Esophagus squamous epithelium (tissue), 4 donors: Measurements from ENCODE around the gene KDELR3.

Source experiments
- POLR2A ChIP-seq, 4 donors: fragments of 450-650 bp; IDR thresholded peaks; one replicate each; pipeline ENCODE4 v1.6.1; 2017; ENCODE audit warnings: antibody characterized with exemption in 4 of 4, mild to moderate bottlenecking in 4 of 4, moderate library complexity in 3 of 4
- TF ChIP-seq, protein P1 (sequence below), 6 experiments: fragments of 450-650 bp in 4 of 6; fragments of 200-600 bp in 2 of 6; sonication (generic) in 2 of 6; IDR thresholded peaks; one replicate each; pipeline ENCODE4 v1.5.1; 2016 to 2019; ENCODE audit warnings: antibody characterized with exemption in 6 of 6, mild to moderate bottlenecking in 4 of 6, moderate library complexity in 4 of 6

DNA sequence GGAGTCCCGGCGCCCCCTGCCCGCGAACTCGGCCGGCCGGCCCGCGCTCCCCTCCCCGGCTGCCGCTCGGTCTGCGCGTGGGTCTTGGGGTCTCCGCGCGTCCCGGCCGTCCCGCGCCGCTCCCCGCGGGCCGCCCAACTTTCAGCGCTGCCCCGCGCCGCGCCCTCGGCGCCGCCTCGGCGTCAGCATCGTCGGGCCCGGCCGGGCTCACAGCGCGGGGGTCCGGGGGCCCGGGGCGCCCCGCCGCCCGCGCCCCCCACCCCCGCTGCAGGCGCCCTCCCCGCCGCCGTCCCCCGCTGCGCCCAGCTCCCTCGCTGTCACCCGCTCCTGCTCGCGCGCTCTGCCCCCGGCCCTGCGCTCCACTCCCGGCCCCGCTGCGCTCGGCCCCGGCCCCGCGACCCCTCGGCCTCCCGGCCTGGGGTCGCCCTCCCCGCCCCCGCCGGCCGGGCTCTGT, 12.8 kb upstream of the KDELR3 start, which contains the start of gene KCNJ4:
- no peak for TF ChIP-seq POLR2A (IDR thresholded peaks at IDR 0.05)
- TF ChIP-seq, protein P1, sequence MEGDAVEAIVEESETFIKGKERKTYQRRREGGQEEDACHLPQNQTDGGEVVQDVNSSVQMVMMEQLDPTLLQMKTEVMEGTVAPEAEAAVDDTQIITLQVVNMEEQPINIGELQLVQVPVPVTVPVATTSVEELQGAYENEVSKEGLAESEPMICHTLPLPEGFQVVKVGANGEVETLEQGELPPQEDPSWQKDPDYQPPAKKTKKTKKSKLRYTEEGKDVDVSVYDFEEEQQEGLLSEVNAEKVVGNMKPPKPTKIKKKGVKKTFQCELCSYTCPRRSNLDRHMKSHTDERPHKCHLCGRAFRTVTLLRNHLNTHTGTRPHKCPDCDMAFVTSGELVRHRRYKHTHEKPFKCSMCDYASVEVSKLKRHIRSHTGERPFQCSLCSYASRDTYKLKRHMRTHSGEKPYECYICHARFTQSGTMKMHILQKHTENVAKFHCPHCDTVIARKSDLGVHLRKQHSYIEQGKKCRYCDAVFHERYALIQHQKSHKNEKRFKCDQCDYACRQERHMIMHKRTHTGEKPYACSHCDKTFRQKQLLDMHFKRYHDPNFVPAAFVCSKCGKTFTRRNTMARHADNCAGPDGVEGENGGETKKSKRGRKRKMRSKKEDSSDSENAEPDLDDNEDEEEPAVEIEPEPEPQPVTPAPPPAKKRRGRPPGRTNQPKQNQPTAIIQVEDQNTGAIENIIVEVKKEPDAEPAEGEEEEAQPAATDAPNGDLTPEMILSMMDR (IDR thresholded peaks at IDR 0.05) = no peak
